NB4 (cell line): ENCODE results near the gene EMC10.

Experiments
- CTCF ChIP-seq: IDR thresholded peaks from one replicate; pipeline ENCODE4 v1.5.1; 2012; ENCODE audit warnings: low read depth, low read length
- MYC ChIP-seq: IDR thresholded peaks from 2 replicates; pipeline ENCODE4 v1.6.1; 2011; ENCODE audit warnings: low read depth, low read length
- POLR2A ChIP-seq: IDR thresholded peaks from 2 replicates; pipeline ENCODE4 v1.6.1; 2011; ENCODE audit warnings: mild to moderate bottlenecking; ENCODE audit not compliant: insufficient read length; ENCODE audit errors: extremely low read depth

DNA sequence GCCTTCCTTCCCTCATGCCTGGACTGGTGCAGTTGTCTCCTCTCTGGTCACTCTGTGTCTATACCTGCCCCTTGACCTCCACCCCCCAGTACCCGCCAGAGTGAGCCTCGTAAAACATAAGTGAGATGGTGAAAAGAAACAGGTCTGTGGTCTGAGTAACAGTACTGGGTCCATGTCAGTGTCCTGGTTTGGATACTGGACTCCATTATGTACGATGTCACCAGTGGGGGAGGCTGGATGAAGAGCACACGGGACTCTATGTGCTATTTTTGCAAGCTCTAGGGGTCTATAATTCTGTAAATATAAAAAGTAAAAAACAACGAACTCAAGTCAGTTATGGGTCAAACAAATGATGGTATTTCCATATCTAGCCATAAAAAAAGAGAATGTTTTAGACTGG is 29.3 kb upstream of the EMC10 start:
- TF ChIP-seq CTCF, result no peak
- no peak for TF ChIP-seq POLR2A
- TF ChIP-seq MYC, result no peak
